PC-9 (cell line): ENCODE results near the gene UBE2V1.

ENCODE experiments used
- EZH2 ChIP-seq: fragments of 200-600 bp; sonication (generic); IDR thresholded peaks from 2 replicates; pipeline ENCODE4 v1.8.0; 2017; ENCODE audit warnings: antibody characterized with exemption, low read depth
- TF ChIP-seq, protein P1 (sequence below): fragments of 200-600 bp; sonication (generic); conservative IDR thresholded peaks from 2 replicates; pipeline ENCODE4 v1.6.1; 2017; ENCODE audit warnings: mixed run types, antibody characterized with exemption, mild to moderate bottlenecking, moderate library complexity

DNA sequence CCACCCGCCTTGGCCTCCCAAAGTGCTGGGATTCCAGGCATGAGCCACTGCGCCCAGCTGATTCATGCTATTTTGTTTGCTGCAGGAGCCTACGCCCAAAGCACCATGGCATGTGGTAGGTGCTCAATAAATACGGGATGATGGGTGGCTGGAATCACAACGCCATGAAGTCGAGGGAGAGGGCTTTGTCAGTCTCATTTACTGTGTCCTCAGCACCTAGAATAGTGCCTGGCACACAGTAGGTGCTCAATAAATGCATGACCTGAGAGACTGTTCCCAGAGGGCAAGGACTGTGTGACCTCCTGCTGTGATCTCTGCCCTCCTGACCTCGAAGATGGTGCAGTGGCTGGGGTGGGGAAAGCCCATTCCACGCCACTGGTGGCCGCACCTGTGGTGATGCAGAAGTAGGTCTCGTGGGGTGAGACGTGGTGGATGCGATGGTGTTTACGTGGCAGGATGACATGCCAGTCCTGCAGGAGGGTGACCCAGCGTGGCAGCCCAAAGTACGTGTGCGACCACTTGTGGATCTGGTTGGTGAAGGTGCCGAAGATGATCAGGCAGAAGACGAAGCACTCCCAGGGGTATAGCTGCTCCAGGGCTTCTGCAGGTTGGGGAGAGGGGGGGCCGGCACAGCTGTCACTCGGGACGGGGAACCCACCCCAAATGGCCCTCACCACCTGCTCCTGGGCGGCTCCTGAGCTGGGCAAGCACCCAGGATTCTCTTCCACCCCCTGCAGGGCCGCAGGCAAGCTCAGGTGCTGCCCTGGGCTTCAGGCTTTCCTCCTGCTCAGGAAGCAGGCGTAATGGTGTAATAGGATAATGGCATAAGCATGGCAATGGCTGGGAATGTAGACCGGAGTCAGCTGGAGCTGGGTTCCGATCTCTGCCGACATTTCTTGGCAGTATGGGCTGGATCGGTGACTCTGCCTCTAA is 14.9 kb upstream of the UBE2V1 start:
- TF ChIP-seq EZH2: no peak
- TF ChIP-seq, protein P1, sequence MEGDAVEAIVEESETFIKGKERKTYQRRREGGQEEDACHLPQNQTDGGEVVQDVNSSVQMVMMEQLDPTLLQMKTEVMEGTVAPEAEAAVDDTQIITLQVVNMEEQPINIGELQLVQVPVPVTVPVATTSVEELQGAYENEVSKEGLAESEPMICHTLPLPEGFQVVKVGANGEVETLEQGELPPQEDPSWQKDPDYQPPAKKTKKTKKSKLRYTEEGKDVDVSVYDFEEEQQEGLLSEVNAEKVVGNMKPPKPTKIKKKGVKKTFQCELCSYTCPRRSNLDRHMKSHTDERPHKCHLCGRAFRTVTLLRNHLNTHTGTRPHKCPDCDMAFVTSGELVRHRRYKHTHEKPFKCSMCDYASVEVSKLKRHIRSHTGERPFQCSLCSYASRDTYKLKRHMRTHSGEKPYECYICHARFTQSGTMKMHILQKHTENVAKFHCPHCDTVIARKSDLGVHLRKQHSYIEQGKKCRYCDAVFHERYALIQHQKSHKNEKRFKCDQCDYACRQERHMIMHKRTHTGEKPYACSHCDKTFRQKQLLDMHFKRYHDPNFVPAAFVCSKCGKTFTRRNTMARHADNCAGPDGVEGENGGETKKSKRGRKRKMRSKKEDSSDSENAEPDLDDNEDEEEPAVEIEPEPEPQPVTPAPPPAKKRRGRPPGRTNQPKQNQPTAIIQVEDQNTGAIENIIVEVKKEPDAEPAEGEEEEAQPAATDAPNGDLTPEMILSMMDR: no peak
